ENCODE measurements around the gene SNED1. TPM values are rescaled to one million over a fixed set of nuclear protein-coding genes. Genes with fewer than 3 reads are reported as not detected.

The SNED1 gene
- total and polyA plus RNA-seq, 9 donors: 16.7 to 69.5 (median 38.9) TPM

DNA sequence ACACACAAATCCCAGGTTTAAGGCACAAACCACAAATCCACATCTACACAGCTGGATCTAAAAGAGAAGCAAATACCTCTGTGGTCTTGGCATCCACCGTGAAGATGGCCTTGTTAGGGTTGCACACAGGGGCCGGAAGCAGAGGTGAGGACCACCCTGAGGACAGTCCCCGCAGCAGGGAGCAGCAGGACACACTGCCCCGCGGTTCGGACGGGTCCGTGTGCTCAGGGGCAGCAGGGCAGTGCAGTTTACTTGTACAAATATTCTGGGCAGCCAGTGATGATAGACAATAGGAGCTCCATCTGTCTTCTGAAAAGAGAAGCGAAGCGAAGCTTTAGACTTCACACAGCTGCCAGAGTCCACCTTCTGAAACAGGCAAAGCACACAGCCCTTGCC lies 142.0 kb downstream of the SNED1 start:
- TF ChIP-seq EP300 (IDR thresholded peaks at IDR 0.05) (no peak), POLR2A (IDR thresholded peaks at IDR 0.05) (no peak)
- TF ChIP-seq, protein P1, sequence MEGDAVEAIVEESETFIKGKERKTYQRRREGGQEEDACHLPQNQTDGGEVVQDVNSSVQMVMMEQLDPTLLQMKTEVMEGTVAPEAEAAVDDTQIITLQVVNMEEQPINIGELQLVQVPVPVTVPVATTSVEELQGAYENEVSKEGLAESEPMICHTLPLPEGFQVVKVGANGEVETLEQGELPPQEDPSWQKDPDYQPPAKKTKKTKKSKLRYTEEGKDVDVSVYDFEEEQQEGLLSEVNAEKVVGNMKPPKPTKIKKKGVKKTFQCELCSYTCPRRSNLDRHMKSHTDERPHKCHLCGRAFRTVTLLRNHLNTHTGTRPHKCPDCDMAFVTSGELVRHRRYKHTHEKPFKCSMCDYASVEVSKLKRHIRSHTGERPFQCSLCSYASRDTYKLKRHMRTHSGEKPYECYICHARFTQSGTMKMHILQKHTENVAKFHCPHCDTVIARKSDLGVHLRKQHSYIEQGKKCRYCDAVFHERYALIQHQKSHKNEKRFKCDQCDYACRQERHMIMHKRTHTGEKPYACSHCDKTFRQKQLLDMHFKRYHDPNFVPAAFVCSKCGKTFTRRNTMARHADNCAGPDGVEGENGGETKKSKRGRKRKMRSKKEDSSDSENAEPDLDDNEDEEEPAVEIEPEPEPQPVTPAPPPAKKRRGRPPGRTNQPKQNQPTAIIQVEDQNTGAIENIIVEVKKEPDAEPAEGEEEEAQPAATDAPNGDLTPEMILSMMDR (IDR thresholded peaks at IDR 0.05): no peak
- 93 to 95% (median 93%) methylated on average over 10 of the region's 10 CpGs for WGBS, 3 donors
- no peaks in the 10 kb centered on the region for H3K4me1 ChIP-seq (ENCODE audit: insufficient read depth)

DNA sequence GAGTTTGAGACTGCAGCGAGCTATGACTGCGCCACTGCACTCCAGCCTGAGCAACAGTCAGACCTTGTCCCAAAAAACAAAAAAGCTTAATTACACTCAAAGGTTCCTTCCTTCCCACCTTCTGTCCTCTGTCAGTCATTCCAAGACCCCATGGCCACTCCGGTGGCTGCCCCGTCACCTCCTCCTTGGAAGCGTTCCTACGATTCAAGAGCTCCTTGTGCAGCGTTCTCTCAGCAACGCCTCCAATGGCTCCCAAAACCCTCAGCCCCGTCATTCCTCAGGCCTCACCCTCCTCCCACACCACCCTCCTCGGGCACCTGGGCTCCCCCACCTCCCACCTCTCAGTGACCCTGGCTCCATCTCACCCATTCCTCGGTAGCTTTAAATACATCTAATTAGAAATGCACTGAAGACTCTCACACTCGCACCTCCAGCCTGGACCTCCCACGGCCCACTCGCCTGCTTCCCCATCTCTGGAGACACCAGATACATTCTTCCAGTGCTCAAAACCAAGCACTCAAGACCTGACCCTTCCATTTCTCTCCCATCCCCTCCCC lies 142.9 kb downstream of the SNED1 start:
- Histone ChIP-seq H3K27ac (no peak overlapping the region), H3K4me1 (ENCODE audit: insufficient read depth) (no peaks in the 10 kb centered on the region), H3K27me3 (no peaks in the 10 kb centered on the region), H3K36me3 (no peaks in the 10 kb centered on the region), H3K4me3 (no peak overlapping the region), H3K9me3 (no peaks in the 10 kb centered on the region)
- intact Hi-C loops (cut with DNase I): no loop called here
- DNase-seq: no peak
- no peak for TF ChIP-seq EP300 (IDR thresholded peaks at IDR 0.05)
- TF ChIP-seq, protein P1 (IDR thresholded peaks at IDR 0.05): no peak
- TF ChIP-seq POLR2A (IDR thresholded peaks at IDR 0.05): no peak
- 91 to 95% (median 93%) methylated on average over 14 of the region's 14 CpGs for WGBS, 3 donors

More for the DNA sequence above, 142.0 kb downstream of the SNED1 start:
- Histone ChIP-seq H3K27me3 (no peaks in the 10 kb centered on the region), H3K4me3 (no peak overlapping the region), H3K36me3 (no peaks in the 10 kb centered on the region), H3K9me3 (no peaks in the 10 kb centered on the region), H3K27ac (no peak overlapping the region)
- DNase-seq: peak in 1 of 5 donors; percentile 9
- intact Hi-C loops (cut with DNase I): no loop called here

DNA sequence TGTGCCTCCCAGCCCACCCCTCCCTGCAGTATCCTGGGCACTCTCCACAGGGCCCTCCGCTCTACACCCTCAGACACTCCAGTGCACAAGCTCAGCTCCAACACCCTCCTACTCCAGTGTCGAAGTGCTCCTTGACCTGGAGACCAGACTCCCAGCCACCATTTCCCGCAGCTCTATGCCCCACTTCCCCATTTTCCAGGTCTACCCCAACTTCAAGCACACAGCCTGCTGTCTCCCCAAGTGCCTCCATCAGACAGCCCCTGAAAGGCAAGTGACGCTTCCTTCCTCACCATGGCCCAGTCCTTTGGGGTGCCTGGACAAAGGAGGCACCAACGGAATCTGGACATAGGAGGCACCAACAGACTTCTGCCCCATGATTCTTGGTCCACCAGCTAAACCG lies 143.6 kb downstream of the SNED1 start:
- 95 to 97% (median 96%) methylated on average over 6 of the region's 6 CpGs for WGBS, 3 donors

DNA sequence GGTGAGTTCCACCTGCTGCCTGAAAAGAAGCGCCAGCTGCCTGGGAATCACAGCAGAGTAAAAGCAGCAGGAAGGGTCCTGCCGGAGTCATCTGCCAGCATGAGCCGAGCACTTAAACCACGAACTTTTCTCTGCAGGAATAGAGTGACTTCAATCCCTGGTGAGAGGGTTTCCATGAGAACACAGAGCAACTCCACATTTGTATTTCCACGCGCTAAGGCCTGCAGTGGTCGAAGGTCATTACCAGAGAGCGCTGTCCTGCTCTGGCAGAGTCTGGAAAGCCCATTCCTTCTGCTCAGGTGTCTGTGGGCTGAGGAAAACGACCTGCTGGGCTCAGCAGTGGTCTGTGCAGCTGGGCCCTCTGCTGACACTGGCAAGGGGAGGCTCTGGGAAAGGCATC lies 144.2 kb downstream of the SNED1 start:
- no peaks in the 10 kb centered on the region for H3K27me3 ChIP-seq
- TF ChIP-seq EP300 (IDR thresholded peaks at IDR 0.05) (no peak), POLR2A (IDR thresholded peaks at IDR 0.05) (no peak)
- TF ChIP-seq, protein P1 (IDR thresholded peaks at IDR 0.05): no peak
- no peaks in the 10 kb centered on the region for H3K4me1 ChIP-seq (ENCODE audit: insufficient read depth)
- intact Hi-C loops (cut with DNase I): no loop called here
- no peak overlapping the region for H3K27ac ChIP-seq
- 88 to 92% (median 91%) methylated on average over 9 of the region's 9 CpGs for WGBS, 3 donors
- H3K9me3 ChIP-seq: no peaks in the 10 kb centered on the region
- no peaks in the 10 kb centered on the region for H3K36me3 ChIP-seq
- no peak for DNase-seq
- H3K4me3 ChIP-seq: no peak overlapping the region

More for the DNA sequence above, 143.6 kb downstream of the SNED1 start:
- no peak for DNase-seq
- H3K27me3 ChIP-seq: no peaks in the 10 kb centered on the region
- H3K9me3 ChIP-seq: no peaks in the 10 kb centered on the region
- TF ChIP-seq, protein P1 (IDR thresholded peaks at IDR 0.05): no peak
- no peak for TF ChIP-seq EP300 (IDR thresholded peaks at IDR 0.05)
- no peak for TF ChIP-seq POLR2A (IDR thresholded peaks at IDR 0.05)
- no peaks in the 10 kb centered on the region for H3K4me1 ChIP-seq (ENCODE audit: insufficient read depth)
- no peaks in the 10 kb centered on the region for H3K36me3 ChIP-seq
- no peak overlapping the region for H3K4me3 ChIP-seq
- intact Hi-C loops (cut with DNase I): no loop called here
- no peak overlapping the region for H3K27ac ChIP-seq

Small RNA genes within 50 kb of the gene (small RNA-seq; reads per million reads assigned to genes)
- not detected for gene AC005237.2

Other genes starting within 250 kb of the SNED1 start
- 1 to 10 TPM in 6 of 7 donors, under 1 TPM in 1; 0.48 to 4.4 (median 1.7) TPM for gene KIF1A, start 178.4 kb upstream of the SNED1 start, total RNA-seq
- under 1 TPM; 0.85 to 0.93 TPM for gene KIF1A, start 178.4 kb upstream of the SNED1 start, polyA plus RNA-seq
- gene AGXT, start 129.8 kb upstream of the SNED1 start, total RNA-seq: under 1 TPM in 2 of 7 donors, not detected in 5; 0.25 to 0.79 TPM
- gene AGXT, start 129.8 kb upstream of the SNED1 start, polyA plus RNA-seq: under 1 TPM in 1 of 2 donors, not detected in 1; 0.04 TPM
- gene MAB21L4, start 102.5 kb upstream of the SNED1 start, total RNA-seq: under 1 TPM in 4 of 7 donors, not detected in 3; 0.12 to 0.48 (median 0.34) TPM
- under 1 TPM in 1 of 2 donors, not detected in 1; 0.04 TPM for gene MAB21L4, start 102.5 kb upstream of the SNED1 start, polyA plus RNA-seq
- 1 to 10 TPM in 5 of 7 donors, under 1 TPM in 2; 0.15 to 6.1 (median 1.6) TPM for gene CROCC2, start 92.3 kb upstream of the SNED1 start, total RNA-seq
- gene CROCC2, start 92.3 kb upstream of the SNED1 start, polyA plus RNA-seq: under 1 TPM in 1 of 2 donors, not detected in 1; 0.18 TPM
- gene MTERF4, start 103.7 kb downstream of the SNED1 start, total RNA-seq: 10 to 100 TPM; 24.8 to 45.7 (median 35.7) TPM
- 10 to 100 TPM; 41.6 to 60.7 TPM for gene MTERF4, start 103.7 kb downstream of the SNED1 start, polyA plus RNA-seq
- 10 to 100 TPM in 2 of 7 donors, 1 to 10 TPM in 5; 2.4 to 13.4 (median 7.4) TPM for gene PASK, start 150.9 kb downstream of the SNED1 start, total RNA-seq
- gene PASK, start 150.9 kb downstream of the SNED1 start, polyA plus RNA-seq: 10 to 100 TPM in 1 of 2 donors, 1 to 10 TPM in 1; 2.9 to 12.8 TPM
- 10 to 100 TPM; 21.9 to 55.3 (median 37.8) TPM for gene PPP1R7, start 151.8 kb downstream of the SNED1 start, total RNA-seq
- 100 to 1,000 TPM in 1 of 2 donors, 10 to 100 TPM in 1; 56.0 to 120 TPM for gene PPP1R7, start 151.8 kb downstream of the SNED1 start, polyA plus RNA-seq
- 1 to 10 TPM in 6 of 7 donors, under 1 TPM in 1; 0.92 to 6.5 (median 2.2) TPM for gene ANO7, start 190.1 kb downstream of the SNED1 start, total RNA-seq
- 1 to 10 TPM in 1 of 2 donors, under 1 TPM in 1; 0.87 to 2.0 TPM for gene ANO7, start 190.1 kb downstream of the SNED1 start, polyA plus RNA-seq